Endothelial cell of umbilical vein (primary cell): Measurements from ENCODE around the gene DNHD1. TPM values are rescaled to one million over a fixed set of nuclear protein-coding genes. Genes with fewer than 3 reads are reported as not detected.

Experiments
- BruUV-seq: library from RNA; stranded (reverse); fragments of 400-500 nt; replicated peaks from 2 replicates; lab custom pipeline; 2021; lab: Mats Ljungman, UMichigan
- CTCF ChIA-PET: fragments of 300-600, 350-600 bp; sonication (Branson Sonifier 250); formaldehyde crosslinking; loops from one replicate; lab custom pipeline; 2021; ENCODE audit warnings: antibody characterized with exemption, inconsistent platforms; lab: Charles Lee
- POLR2A ChIA-PET: fragments of 300-600, 350-600 bp; sonication (Branson Sonifier 250); formaldehyde crosslinking; loops from one replicate; lab custom pipeline; 2021; ENCODE audit warnings: antibody characterized with exemption, inconsistent platforms; lab: Charles Lee
- DNase-seq: peaks from one replicate; pipeline ENCODE4 v3.0.0-alpha.2; 2011; ENCODE audit warnings: low read depth, low spot score
- FAIRE-seq: peaks from 2 replicates; lab custom pipeline; 2011; peaks lifted over from hg19 to GRCh38; lab: Jason Lieb, UNC
- H2AFZ ChIP-seq: 2 replicates; pipeline ENCODE4 v1.6.0; 2012; ENCODE audit warnings: low read depth, low read length, control low read depth, inconsistent platforms
- H3K27ac ChIP-seq: 2 replicates; pipeline ENCODE4 v1.5.1; 2011; ENCODE audit warnings: low read depth, mild to moderate bottlenecking, control low read depth, low read length, moderate library complexity; ENCODE audit not compliant: insufficient read depth
- H3K27me3 ChIP-seq, 2 experiments: 2 replicates each; pipeline versions ENCODE4 v1.6.0 to v1.6.1; 2011; ENCODE audit warnings: low read length in 2 of 2, mixed read lengths in 1 of 2; ENCODE audit not compliant: control insufficient read depth in 2 of 2, insufficient read depth in 2 of 2
- H3K36me3 ChIP-seq, 2 experiments: 2 replicates in 1 of 2; 3 replicates in 1 of 2; pipeline ENCODE4 v1.5.1; 2011; ENCODE audit warnings: low read length in 2 of 2, mild to moderate bottlenecking in 1 of 2, moderate library complexity in 1 of 2; ENCODE audit not compliant: control insufficient read depth in 2 of 2, insufficient read depth in 2 of 2; ENCODE audit errors: extremely low read depth in 1 of 2
- H3K4me1 ChIP-seq: 3 replicates; pipeline ENCODE4 v1.5.1; 2011; ENCODE audit warnings: mild to moderate bottlenecking, low read length; ENCODE audit not compliant: control insufficient read depth, insufficient read depth; ENCODE audit errors: extremely low read depth
- H3K4me2 ChIP-seq: 2 replicates; pipeline ENCODE4 v1.6.1; 2011; ENCODE audit warnings: low read length, control low read depth, mixed read lengths; ENCODE audit not compliant: insufficient read depth
- H3K4me3 ChIP-seq, 3 experiments: fragments of 200-600 bp in 1 of 3; sonication (generic), shearing (Covaris generic) in 1 of 3; replicated peaks in 1 of 3; 2 replicates each; pipeline ENCODE4 v1.5.1; 2011 to 2016; ENCODE audit warnings: control low read depth in 3 of 3, low read length in 3 of 3, mild to moderate bottlenecking in 2 of 3, inconsistent platforms in 1 of 3, low read depth in 1 of 3, moderate library complexity in 1 of 3; ENCODE audit not compliant: insufficient read depth in 1 of 3
- H3K79me2 ChIP-seq: 2 replicates; pipeline ENCODE4 v1.6.0; 2012; ENCODE audit warnings: low read length, inconsistent platforms; ENCODE audit not compliant: control insufficient read depth, insufficient read depth
- H3K9ac ChIP-seq: replicated peaks from 2 replicates; pipeline ENCODE3; 2011; ENCODE audit warnings: low read length, control low read depth; ENCODE audit not compliant: insufficient read depth; ENCODE audit errors: extremely low read depth
- H3K9me1 ChIP-seq: replicated peaks from 3 replicates; pipeline ENCODE4 v1.6.0; 2011; ENCODE audit warnings: mild to moderate bottlenecking, low read length; ENCODE audit not compliant: control insufficient read depth, insufficient read depth; ENCODE audit errors: extremely low read depth
- H3K9me3 ChIP-seq: replicated peaks from 2 replicates; pipeline ENCODE4 v1.5.1; 2012; ENCODE audit warnings: low read length, inconsistent platforms; ENCODE audit not compliant: control insufficient read depth, insufficient read depth
- H4K20me1 ChIP-seq: replicated peaks from 2 replicates; pipeline ENCODE3; 2011; ENCODE audit warnings: mild to moderate bottlenecking, low read length; ENCODE audit not compliant: control insufficient read depth, insufficient read depth; ENCODE audit errors: extremely low read depth
- EZH2 ChIP-seq: IDR thresholded peaks from 2 replicates; pipeline ENCODE4 v1.6.1; 2012; ENCODE audit warnings: borderline replicate concordance, low read depth, mild to moderate bottlenecking, moderate library complexity, low read length, inconsistent platforms; ENCODE audit not compliant: severe bottlenecking
- FOS ChIP-seq: IDR thresholded peaks from 2 replicates; pipeline ENCODE4 v1.6.1; 2011; ENCODE audit warnings: mild to moderate bottlenecking, low read length, moderate library complexity, borderline replicate concordance; ENCODE audit not compliant: insufficient read depth
- GATA2 ChIP-seq: IDR thresholded peaks from 2 replicates; pipeline ENCODE4 v1.7.0; 2011; ENCODE audit warnings: low read depth, mild to moderate bottlenecking, moderate library complexity, mixed read lengths, low read length; ENCODE audit not compliant: insufficient read length, insufficient read depth
- JUN ChIP-seq: IDR thresholded peaks from 2 replicates; pipeline ENCODE4 v1.6.1; 2011; ENCODE audit warnings: borderline replicate concordance, low read depth; ENCODE audit not compliant: insufficient read length, insufficient read depth
- MYC ChIP-seq: IDR thresholded peaks from one replicate; pipeline ENCODE4 v1.6.1; 2011; ENCODE audit warnings: mild to moderate bottlenecking, low read depth, low read length
- POLR2A ChIP-seq: IDR thresholded peaks from 2 replicates; pipeline ENCODE4 v1.6.1; 2012; ENCODE audit warnings: low read depth, mild to moderate bottlenecking, control low read depth, low read length
- POLR2AphosphoS5 ChIP-seq: IDR thresholded peaks from 2 replicates; pipeline ENCODE4 v1.6.1; 2012; ENCODE audit warnings: low read depth, mild to moderate bottlenecking, control low read depth, low read length, moderate library complexity; ENCODE audit not compliant: insufficient read depth
- dilution Hi-C: fragments of 300-500 bp; cut with MboI; formaldehyde crosslinking; loops from one replicate; pipeline ENCODE4 v1.15.0; 2019; ENCODE audit warnings: low sequenced_read_pairs; ENCODE audit not compliant: extremely low pct_ligation_motif_present
- intact Hi-C: fragments of 100-400 bp; cut with micrococcal nuclease; formaldehyde crosslinking; loops from one replicate; pipeline ENCODE4 v1.10.0; 2022
- polyA plus RNA-seq, 4 experiments: library from polyadenylated mRNA; depleted of rRNA in 3 of 4; stranded (reverse) in 3 of 4; unstranded in 1 of 4; fragments of >200 nt; gene quantifications; 2 replicates each; pipeline versions ENCODE4 v1.2.1 to v1.2.3, GENCODE V29; 2011 to 2012; ENCODE audit warnings: missing spikeins in 1 of 4
- total RNA-seq: library from RNA; stranded (reverse); gene quantifications from 2 replicates; pipeline ENCODE4 v1.2.3, GENCODE V29; 2021
- TF ChIP-seq, protein P1 (sequence below), 2 donors: IDR thresholded peaks; 1 replicate in 1 of 2; 2 replicates in 1 of 2; pipeline ENCODE4 v1.5.1; 2011; ENCODE audit warnings: low read length in 2 of 2, mild to moderate bottlenecking in 2 of 2, moderate library complexity in 2 of 2, control low read depth in 1 of 2, inconsistent platforms in 1 of 2, low read depth in 1 of 2; ENCODE audit not compliant: insufficient read depth in 1 of 2; ENCODE audit errors: extremely low read depth in 1 of 2
- TF ChIP-seq, protein P2 (sequence below): IDR thresholded peaks from 2 replicates; pipeline ENCODE4 v1.6.1; 2011; ENCODE audit not compliant: insufficient read depth, insufficient read length

Gene DNHD1
- total and polyA plus RNA-seq, 2 donors (not counting 3 experiments of a cell fraction or from before 2014, with no cell fraction given): 3.7 to 8.6 TPM

DNA sequence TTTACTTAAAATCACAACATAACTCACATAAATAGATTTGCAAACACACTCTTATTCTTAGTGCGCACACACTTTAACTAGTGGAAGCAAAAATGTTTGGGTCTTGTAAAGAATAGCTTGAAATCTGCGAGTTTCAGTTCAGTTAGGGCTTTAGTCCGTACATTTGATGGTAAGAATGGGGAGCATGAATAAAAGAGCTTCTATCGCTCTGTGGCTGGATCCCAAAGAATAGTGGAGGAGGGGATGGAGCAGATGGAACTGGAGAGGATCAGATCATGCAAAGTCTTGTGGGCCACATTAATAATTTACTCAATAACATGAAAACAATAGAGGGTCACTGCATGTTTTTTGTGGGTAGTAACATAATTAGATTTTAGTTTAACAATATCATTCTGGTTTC is 44.3 kb downstream of the DNHD1 start:
- ChIA-PET POLR2A (no interaction called here), CTCF (interaction anchor here (1.4 to 4.0 kb wide), 2 partner anchors 10 to 14 kb away, joined by 3 to 37 read pairs; no protein-coding TSS in a partner anchor)
- no peaks in the 10 kb centered on the region for H3K27me3 ChIP-seq
- H3K9me1 ChIP-seq: no peaks in the 10 kb centered on the region
- no peaks in the 10 kb centered on the region for H3K79me2 ChIP-seq
- no peak overlapping the region for H3K27ac ChIP-seq
- H3K36me3 ChIP-seq: no peaks in the 10 kb centered on the region
- dilution Hi-C loops: no loop called here
- BruUV-seq: no TSS peak
- H3K9ac ChIP-seq: no peak overlapping the region
- no peak overlapping the region for H2AFZ ChIP-seq
- H3K4me2 ChIP-seq: no peak overlapping the region
- no peaks in the 10 kb centered on the region for H3K4me1 ChIP-seq
- DNase-seq (no peak), FAIRE-seq (no peak)
- no peaks in the 10 kb centered on the region for H4K20me1 ChIP-seq
- H3K4me3 ChIP-seq: no peak overlapping the region
- no peak for TF ChIP-seq FOS
- no peaks in the 10 kb centered on the region for H3K9me3 ChIP-seq
- intact Hi-C loops: no loop called here

DNA sequence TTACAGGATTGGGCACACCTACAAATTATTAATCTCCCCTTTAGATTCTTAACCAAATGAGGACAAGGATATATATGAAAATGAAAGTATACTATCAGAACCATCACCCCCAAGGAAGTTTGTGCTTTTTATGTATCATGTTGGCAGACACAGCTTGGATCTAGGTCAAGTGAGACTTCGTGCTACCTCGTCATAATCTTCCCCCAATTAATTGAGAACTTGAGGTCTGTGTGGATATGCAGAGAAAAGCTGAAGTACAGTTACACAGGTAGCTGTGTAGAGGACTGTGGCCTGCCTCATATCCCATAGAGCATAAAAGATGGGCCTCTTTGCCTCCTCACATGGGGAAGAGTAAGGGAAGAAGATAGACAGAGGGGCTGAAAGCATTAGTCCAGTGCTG is 45.6 kb downstream of the DNHD1 start:
- CTCF ChIA-PET: interaction anchor here (4.0 kb wide), 1 partner anchor 11 kb away, joined by 37 read pairs; no protein-coding TSS in a partner anchor
- intact Hi-C loops: no loop called here

More for the DNA sequence above, 45.6 kb downstream of the DNHD1 start:
- no peaks in the 10 kb centered on the region for H3K9me1 ChIP-seq
- H2AFZ ChIP-seq: no peak overlapping the region
- H3K4me3 ChIP-seq: no peak overlapping the region
- no peaks in the 10 kb centered on the region for H3K4me1 ChIP-seq
- TF ChIP-seq POLR2A (no peak), EZH2 (no peak), FOS (no peak), GATA2 (no peak), JUN (no peak), POLR2AphosphoS5 (no peak), MYC (no peak)
- TF ChIP-seq, protein P1, sequence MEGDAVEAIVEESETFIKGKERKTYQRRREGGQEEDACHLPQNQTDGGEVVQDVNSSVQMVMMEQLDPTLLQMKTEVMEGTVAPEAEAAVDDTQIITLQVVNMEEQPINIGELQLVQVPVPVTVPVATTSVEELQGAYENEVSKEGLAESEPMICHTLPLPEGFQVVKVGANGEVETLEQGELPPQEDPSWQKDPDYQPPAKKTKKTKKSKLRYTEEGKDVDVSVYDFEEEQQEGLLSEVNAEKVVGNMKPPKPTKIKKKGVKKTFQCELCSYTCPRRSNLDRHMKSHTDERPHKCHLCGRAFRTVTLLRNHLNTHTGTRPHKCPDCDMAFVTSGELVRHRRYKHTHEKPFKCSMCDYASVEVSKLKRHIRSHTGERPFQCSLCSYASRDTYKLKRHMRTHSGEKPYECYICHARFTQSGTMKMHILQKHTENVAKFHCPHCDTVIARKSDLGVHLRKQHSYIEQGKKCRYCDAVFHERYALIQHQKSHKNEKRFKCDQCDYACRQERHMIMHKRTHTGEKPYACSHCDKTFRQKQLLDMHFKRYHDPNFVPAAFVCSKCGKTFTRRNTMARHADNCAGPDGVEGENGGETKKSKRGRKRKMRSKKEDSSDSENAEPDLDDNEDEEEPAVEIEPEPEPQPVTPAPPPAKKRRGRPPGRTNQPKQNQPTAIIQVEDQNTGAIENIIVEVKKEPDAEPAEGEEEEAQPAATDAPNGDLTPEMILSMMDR (IDR thresholded peaks at IDR 0.05; ENCODE audit: extremely low read depth in 1 of 2, insufficient read depth in 1 of 2, low read depth in 1 of 2, low read length in 2 of 2): no peak
- TF ChIP-seq, protein P2, sequence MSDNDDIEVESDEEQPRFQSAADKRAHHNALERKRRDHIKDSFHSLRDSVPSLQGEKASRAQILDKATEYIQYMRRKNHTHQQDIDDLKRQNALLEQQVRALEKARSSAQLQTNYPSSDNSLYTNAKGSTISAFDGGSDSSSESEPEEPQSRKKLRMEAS: no peak
- H3K36me3 ChIP-seq: no peaks in the 10 kb centered on the region
- no peak overlapping the region for H3K4me2 ChIP-seq
- POLR2A ChIA-PET: no interaction called here
- no peak overlapping the region for H3K27ac ChIP-seq
- FAIRE-seq (no peak), DNase-seq (no peak)
- dilution Hi-C loops: no loop called here
- no peaks in the 10 kb centered on the region for H3K27me3 ChIP-seq
- no peak overlapping the region for H3K9ac ChIP-seq
- no peaks in the 10 kb centered on the region for H3K9me3 ChIP-seq
- no TSS peak for BruUV-seq
- H3K79me2 ChIP-seq: no peaks in the 10 kb centered on the region
- no peaks in the 10 kb centered on the region for H4K20me1 ChIP-seq
